H1 (cell line): ENCODE measurements around the gene TTPAL. TPM values are rescaled to one million over a fixed set of nuclear protein-coding genes. Genes with fewer than 3 reads are reported as not detected.

ENCODE experiments used
- CTCF ChIA-PET: fragments of 300-600 bp; sonication (Branson Sonifier 250); formaldehyde crosslinking; loops from one replicate; lab custom pipeline; 2021; ENCODE audit not compliant: partially characterized antibody; lab: Charles Lee
- POLR2A ChIA-PET: fragments of 300-600 bp; sonication (Branson Sonifier 250); formaldehyde crosslinking; loops from one replicate; lab custom pipeline; 2021; ENCODE audit warnings: inconsistent platforms; ENCODE audit not compliant: partially characterized antibody; lab: Charles Lee
- DNase-seq, 2 experiments: peaks; one replicate each; pipeline versions ENCODE4 v3.0.0 to v3.0.0-alpha.2; 2010 to 2022; ENCODE audit warnings: low spot score in 2 of 2, low read depth in 1 of 2, mixed read lengths in 1 of 2
- FAIRE-seq: peaks from 2 replicates; lab custom pipeline; 2011; peaks lifted over from hg19 to GRCh38; lab: Jason Lieb, UNC
- H2AFZ ChIP-seq: 2 replicates; pipeline ENCODE4 v1.8.1; 2012; ENCODE audit warnings: low read length, inconsistent platforms
- H2AK5ac ChIP-seq: 2 replicates; pipeline ENCODE4 v1.6.1; 2013; ENCODE audit warnings: low read depth, low read length
- H2BK120ac ChIP-seq: replicated peaks from 2 replicates; pipeline ENCODE3; 2013; ENCODE audit warnings: low read depth, low read length, inconsistent platforms
- H2BK12ac ChIP-seq: 2 replicates; pipeline ENCODE4 v1.6.1; 2013; ENCODE audit warnings: low read depth, low read length
- H2BK15ac ChIP-seq: 2 replicates; pipeline ENCODE4 v1.6.1; 2013; ENCODE audit warnings: low read length
- H2BK20ac ChIP-seq: 2 replicates; pipeline ENCODE4 v1.6.1; 2013; ENCODE audit warnings: low read length
- H2BK5ac ChIP-seq: 2 replicates; pipeline ENCODE4 v1.6.1; 2013; ENCODE audit warnings: low read depth, low read length
- H3K14ac ChIP-seq: 2 replicates; pipeline ENCODE4 v1.6.1; 2013; ENCODE audit warnings: inconsistent platforms; ENCODE audit not compliant: insufficient read length
- H3K18ac ChIP-seq: 2 replicates; pipeline ENCODE4 v1.6.1; 2013; ENCODE audit warnings: low read length; ENCODE audit errors: extremely low read depth
- H3K23ac ChIP-seq: 2 replicates; pipeline ENCODE4 v1.6.1; 2013; ENCODE audit warnings: inconsistent platforms; ENCODE audit not compliant: insufficient read length
- H3K23me2 ChIP-seq: 2 replicates; pipeline ENCODE4 v1.6.1; 2013; ENCODE audit warnings: low read depth, low read length
- H3K27ac ChIP-seq: 2 replicates; pipeline ENCODE4 v1.6.1; 2011; ENCODE audit warnings: low read depth, low read length, inconsistent platforms
- H3K27me3 ChIP-seq, 4 experiments: replicated peaks in 1 of 4; 1 replicate in 1 of 4; 2 replicates in 3 of 4; pipeline versions ENCODE4 v1.6.1 to v1.8.1; 2011 to 2013; ENCODE audit warnings: low read length in 3 of 4, mild to moderate bottlenecking in 3 of 4, inconsistent platforms in 2 of 4, mixed read lengths in 2 of 4, moderate library complexity in 1 of 4; ENCODE audit not compliant: control insufficient read depth in 3 of 4, insufficient read depth in 3 of 4; ENCODE audit errors: extremely low read depth in 1 of 4
- H3K36me3 ChIP-seq, 4 experiments: 2 replicates each; pipeline versions ENCODE4 v1.6.1 to v1.8.1; 2011 to 2013; ENCODE audit warnings: mild to moderate bottlenecking in 4 of 4, low read length in 3 of 4, moderate library complexity in 2 of 4, control low read depth in 1 of 4, inconsistent platforms in 1 of 4; ENCODE audit not compliant: insufficient read depth in 4 of 4, control insufficient read depth in 2 of 4
- H3K4ac ChIP-seq: replicated peaks from 2 replicates; pipeline ENCODE3; 2013; ENCODE audit warnings: low read length, low read depth, mixed read lengths, inconsistent platforms; ENCODE audit not compliant: insufficient read length
- H3K4me1 ChIP-seq, 4 experiments: replicated peaks in 1 of 4; 1 replicate in 1 of 4; 2 replicates in 3 of 4; pipeline versions ENCODE4 v1.6.1 to v1.8.1; 2011 to 2013; ENCODE audit warnings: low read length in 3 of 4, inconsistent platforms in 2 of 4, mixed read lengths in 1 of 4; ENCODE audit not compliant: insufficient read depth in 4 of 4, control insufficient read depth in 3 of 4
- H3K4me2 ChIP-seq, 2 experiments: 2 replicates each; pipeline versions ENCODE4 v1.6.1 to v1.8.1; 2011 to 2013; ENCODE audit warnings: low read depth in 2 of 2, low read length in 2 of 2, control low read depth in 1 of 2, inconsistent platforms in 1 of 2, mild to moderate bottlenecking in 1 of 2; ENCODE audit not compliant: insufficient read depth in 1 of 2
- H3K4me3 ChIP-seq, 4 experiments: fragments of 200-600, 300-600 bp in 1 of 4; sonication (generic), shearing (Covaris generic), sonication (Bioruptor Twin) in 1 of 4; 2 replicates each; pipeline versions ENCODE4 v1.5.1 to v1.8.1; 2011 to 2016; ENCODE audit warnings: low read length in 4 of 4, low read depth in 3 of 4, control low read depth in 2 of 4, inconsistent platforms in 2 of 4, mild to moderate bottlenecking in 2 of 4, mixed read lengths in 1 of 4, moderate library complexity in 1 of 4; ENCODE audit not compliant: insufficient read depth in 2 of 4; ENCODE audit errors: extremely low read depth in 1 of 4
- H3K56ac ChIP-seq: replicated peaks from 2 replicates; pipeline ENCODE3; 2013; ENCODE audit warnings: low read depth, mild to moderate bottlenecking, mixed read lengths, low read length, inconsistent platforms; ENCODE audit not compliant: insufficient read length
- H3K79me1 ChIP-seq: 2 replicates; pipeline ENCODE4 v1.6.1; 2013; ENCODE audit warnings: low read depth, low read length, control low read depth
- H3K79me2 ChIP-seq, 2 experiments: 2 replicates each; pipeline versions ENCODE4 v1.6.1 to v1.8.1; 2012 to 2013; ENCODE audit warnings: low read length in 2 of 2, mild to moderate bottlenecking in 2 of 2, inconsistent platforms in 1 of 2; ENCODE audit not compliant: insufficient read depth in 2 of 2, control insufficient read depth in 1 of 2
- H3K9ac ChIP-seq, 4 experiments: replicated peaks in 1 of 4; 1 replicate in 1 of 4; 2 replicates in 3 of 4; pipeline versions ENCODE4 v1.6.1 to v1.8.1; 2011 to 2013; ENCODE audit warnings: low read depth in 3 of 4, low read length in 3 of 4, control low read depth in 2 of 4, mild to moderate bottlenecking in 2 of 4, moderate library complexity in 2 of 4, inconsistent platforms in 1 of 4; ENCODE audit errors: extremely low read depth in 1 of 4
- H3K9me3 ChIP-seq, 2 experiments: 2 replicates each; pipeline versions ENCODE4 v1.6.1 to v1.8.1; 2012 to 2013; ENCODE audit warnings: mild to moderate bottlenecking in 2 of 2, moderate library complexity in 2 of 2, control low read depth in 1 of 2, inconsistent platforms in 1 of 2, low read depth in 1 of 2, low read length in 1 of 2, mixed read lengths in 1 of 2; ENCODE audit not compliant: insufficient read depth in 2 of 2
- H4K20me1 ChIP-seq, 2 experiments: replicated peaks in 1 of 2; 2 replicates each; pipeline versions ENCODE3 to v1.8.1; 2011 to 2013; ENCODE audit warnings: inconsistent platforms in 2 of 2, low read length in 2 of 2, mild to moderate bottlenecking in 1 of 2; ENCODE audit not compliant: insufficient read depth in 2 of 2, control insufficient read depth in 1 of 2
- H4K5ac ChIP-seq: 2 replicates; pipeline ENCODE4 v1.6.1; 2013; ENCODE audit warnings: low read length, low read depth, mixed read lengths, inconsistent platforms; ENCODE audit not compliant: insufficient read length
- H4K8ac ChIP-seq: 2 replicates; pipeline ENCODE4 v1.8.0; 2013; ENCODE audit warnings: mild to moderate bottlenecking, moderate library complexity, low read length, inconsistent platforms; ENCODE audit not compliant: insufficient read depth; ENCODE audit errors: extremely low read depth
- H4K91ac ChIP-seq: replicated peaks from 2 replicates; pipeline ENCODE3; 2013; ENCODE audit warnings: low read length, mixed read lengths, inconsistent platforms; ENCODE audit not compliant: insufficient read length
- GTF2F1 ChIP-seq: IDR thresholded peaks from 2 replicates; pipeline ENCODE4 v1.6.1; 2012; ENCODE audit warnings: low read depth, low read length, improper control_type of control experiment, borderline replicate concordance
- NANOG ChIP-seq: IDR thresholded peaks from 2 replicates; pipeline ENCODE4 v1.6.1; 2011; ENCODE audit warnings: low read length, low read depth, mild to moderate bottlenecking, inconsistent platforms; ENCODE audit not compliant: insufficient read depth, poor library complexity, severe bottlenecking
- SUZ12 ChIP-seq: fragments of 200-600 bp; sonication (generic); IDR thresholded peaks from 2 replicates; pipeline ENCODE4 v1.6.1; 2012; ENCODE audit warnings: mild to moderate bottlenecking, inconsistent platforms, low read length, moderate library complexity, mixed read lengths
- WGBS, 2 experiments: shearing (Covaris generic) in 1 of 2; methylation state at CpG; one replicate each; pipeline versions ENCODE4 v1.1.6 to v1.1.7; 2013 to 2015; ENCODE audit warnings: low lambda C conversion rate in 2 of 2, mixed read lengths in 2 of 2, inconsistent platforms in 1 of 2, low coverage in 1 of 2, missing lambda C conversion rate in 1 of 2; ENCODE audit not compliant: insufficient replicate concordance in 2 of 2, insufficient coverage in 1 of 2, insufficient read length in 1 of 2; ENCODE audit errors: extremely low coverage in 1 of 2, missing lambda C conversion rate in 1 of 2; 5-methylcytosine and 5-hydroxymethylcytosine counted together
- polyA plus RNA-seq, 7 experiments: library from polyadenylated mRNA; depleted of rRNA in 3 of 7; stranded (reverse) in 5 of 7; unstranded in 2 of 7; fragments of >200 nt in 5 of 7; fragments of 200-250 nt in 2 of 7; gene quantifications; 1 replicate in 5 of 7; 2 replicates in 1 of 7; 4 replicates in 1 of 7; pipeline versions ENCODE4 v1.2.1 to v1.2.3, GENCODE V29; 2011 to 2013; ENCODE audit warnings: missing spikeins in 2 of 7, mixed read lengths in 2 of 7
- total RNA-seq: library from RNA; stranded (reverse); fragmentation: NEBNext Ultra II Directional; extraction: Animal tissue kit (Norgen Biotek cat#: 25700); gene quantifications from 2 replicates; pipeline ENCODE4 v1.2.1, GENCODE V29; 2021
- TF ChIP-seq, protein P1 (sequence below): IDR thresholded peaks from 2 replicates; pipeline ENCODE4 v1.6.1; 2012; ENCODE audit warnings: inconsistent platforms

The TTPAL gene
- total and polyA plus RNA-seq, 2 of the 8 experiments (the other 6 are each of a cell fraction or from before 2014, with no cell fraction given) = 2.8 to 14.0 TPM

DNA sequence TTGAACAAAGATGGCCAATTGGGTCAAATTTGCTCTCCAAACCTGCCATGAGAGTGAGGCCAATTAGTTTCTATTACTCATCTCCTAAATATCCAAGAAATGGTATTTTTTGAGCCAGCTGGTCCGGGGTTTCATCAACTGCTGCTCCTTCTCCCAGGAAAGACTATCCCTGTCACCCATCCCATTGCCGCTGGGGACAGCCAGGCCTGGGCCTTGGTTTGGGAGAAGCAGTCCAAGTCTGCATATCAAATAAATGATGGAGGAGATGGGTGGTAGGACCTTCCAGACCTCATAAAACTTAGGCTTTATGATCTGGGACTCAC, 46.7 kb upstream of the TTPAL start:
- Histone ChIP-seq H2AK5ac (no peak overlapping the region), H2BK120ac (no peak overlapping the region), H3K27me3 (0 out of 7 replicates have a peak, but pooled peaks cover 0 to 4% (median 0%) of the 10 kb centered on the region in 4 experiments), H2AFZ (no peak overlapping the region), H3K4me3 (no peak overlapping the region), H4K5ac (no peak overlapping the region), H2BK5ac (no peak overlapping the region), H3K4me2 (no peak overlapping the region), H3K9me3 (no peaks in the 10 kb centered on the region), H3K79me2 (no peaks in the 10 kb centered on the region), H3K79me1 (no peaks in the 10 kb centered on the region), H3K4ac (no peak overlapping the region), H2BK20ac (no peak overlapping the region), H2BK15ac (no peak overlapping the region), H4K91ac (no peak overlapping the region), H3K27ac (no peak overlapping the region), H3K18ac (no peak overlapping the region), H4K20me1 (no peaks in the 10 kb centered on the region), H3K23me2 (no peaks in the 10 kb centered on the region), H4K8ac (no peak overlapping the region), H2BK12ac (no peak overlapping the region), H3K23ac (no peak overlapping the region), H3K4me1 (no peaks in the 10 kb centered on the region), H3K56ac (no peak overlapping the region), H3K9ac (no peak overlapping the region), H3K14ac (no peak overlapping the region), H3K36me3 (no peaks in the 10 kb centered on the region)
- POLR2A ChIA-PET = no interaction called here
- no peak for DNase-seq
- no peak for FAIRE-seq
- WGBS, 2 experiments = 94% methylated on average over 2 of the region's 2 CpGs; no CpG with 5 or more reads in 1 of the 2 experiments
- TF ChIP-seq GTF2F1 (no peak), NANOG (no peak), SUZ12 (no peak)
- TF ChIP-seq, protein P1, sequence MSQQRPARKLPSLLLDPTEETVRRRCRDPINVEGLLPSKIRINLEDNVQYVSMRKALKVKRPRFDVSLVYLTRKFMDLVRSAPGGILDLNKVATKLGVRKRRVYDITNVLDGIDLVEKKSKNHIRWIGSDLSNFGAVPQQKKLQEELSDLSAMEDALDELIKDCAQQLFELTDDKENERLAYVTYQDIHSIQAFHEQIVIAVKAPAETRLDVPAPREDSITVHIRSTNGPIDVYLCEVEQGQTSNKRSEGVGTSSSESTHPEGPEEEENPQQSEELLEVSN = no peak
- CTCF ChIA-PET = interaction anchor here (0.9 to 1.0 kb wide), 2 partner anchors 41 to 86 kb away, joined by 3 read pairs; no protein-coding TSS in a partner anchor
